Measurements from ENCODE around the gene RASGRF1. TPM values are rescaled to one million over a fixed set of nuclear protein-coding genes. Genes with fewer than 3 reads are reported as not detected.

The RASGRF1 gene
- total and polyA plus RNA-seq, 12 donors: under 0.01 to 0.86 (median 0.37) TPM; not detected in 9

- intact Hi-C loops (cut with DNase I): loop anchor here in 7 of 10 donors (2.0 to 10.0 kb wide), 6 partner anchors 67 to 272 kb away; no protein-coding TSS in a partner anchor
- WGBS, 2 donors: 80 to 86% methylated on average over 7 of the region's 7 CpGs
- peaks cover 15 to 77% (median 40%) of the 10 kb centered on the region in 9 donors for H3K4me1 ChIP-seq
- H3K27ac ChIP-seq: no peak overlapping the region
- H3K9me3 ChIP-seq: no peaks in the 10 kb centered on the region
- DNase-seq (no peak), ATAC-seq (no peak)
- TF ChIP-seq CTCF (IDR thresholded peaks at IDR 0.05): no peak
- peaks cover 0 to 100% (median 21%) of the 10 kb centered on the region in 9 donors for H3K36me3 ChIP-seq
- no peaks in the 10 kb centered on the region for H3K27me3 ChIP-seq
- H3K4me3 ChIP-seq: no peak overlapping the region
These were observed 180.3 kb downstream of the RASGRF1 start for GRCh38 chr15:78910271-78910670.

Other genes starting within 250 kb of the RASGRF1 start
- gene MORF4L1, start 217.9 kb downstream of the RASGRF1 start, total RNA-seq: 100 to 1,000 TPM; 317 to 399 (median 365) TPM
- 100 to 1,000 TPM; 119 to 280 TPM for gene MORF4L1, start 217.9 kb downstream of the RASGRF1 start, polyA plus RNA-seq
- gene CTSH, start 145.7 kb downstream of the RASGRF1 start, total RNA-seq: 100 to 1,000 TPM in 1 of 10 donors, 10 to 100 TPM in 9; 26.4 to 122 (median 62.5) TPM
- 10 to 100 TPM; 54.6 to 68.1 TPM for gene CTSH, start 145.7 kb downstream of the RASGRF1 start, polyA plus RNA-seq
- 1 to 10 TPM in 3 of 10 donors, under 1 TPM in 6, not detected in 1; 0.10 to 2.8 (median 0.52) TPM for gene ANKRD34C, start 191.9 kb upstream of the RASGRF1 start, total RNA-seq
- gene ANKRD34C, start 191.9 kb upstream of the RASGRF1 start, polyA plus RNA-seq: under 1 TPM; 0.01 to 0.15 TPM
- 10 to 100 TPM; 13.0 to 38.5 (median 17.4) TPM for gene TMED3, start 220.3 kb upstream of the RASGRF1 start, total RNA-seq
- 10 to 100 TPM; 13.5 to 35.9 TPM for gene TMED3, start 220.3 kb upstream of the RASGRF1 start, polyA plus RNA-seq

Measured in heart right ventricle (tissue), 16 donors.